Endometrial microvascular endothelial cells (primary cell): ENCODE data around the gene KTN1. TPM values are rescaled to one million over a fixed set of nuclear protein-coding genes. Genes with fewer than 3 reads are reported as not detected.

Experiments used
- in situ Hi-C: cut with HindIII; loops from 2 replicates; pipeline ENCODE4 v1.10.0; 2017; ENCODE audit warnings: low sequenced_read_pairs, low pct_unique_long_range_greater_than_20kb; ENCODE audit errors: inconsistent ontology term
- total RNA-seq: library from RNA; depleted of rRNA; stranded (reverse); fragments of >200 nt; gene quantifications from one replicate; pipeline ENCODE4 v1.2.3, GENCODE V29; 2015; ENCODE audit errors: inconsistent ontology term

Gene KTN1
- total RNA-seq, 1 donor from 2014 or later = 84.7 TPM

DNA sequence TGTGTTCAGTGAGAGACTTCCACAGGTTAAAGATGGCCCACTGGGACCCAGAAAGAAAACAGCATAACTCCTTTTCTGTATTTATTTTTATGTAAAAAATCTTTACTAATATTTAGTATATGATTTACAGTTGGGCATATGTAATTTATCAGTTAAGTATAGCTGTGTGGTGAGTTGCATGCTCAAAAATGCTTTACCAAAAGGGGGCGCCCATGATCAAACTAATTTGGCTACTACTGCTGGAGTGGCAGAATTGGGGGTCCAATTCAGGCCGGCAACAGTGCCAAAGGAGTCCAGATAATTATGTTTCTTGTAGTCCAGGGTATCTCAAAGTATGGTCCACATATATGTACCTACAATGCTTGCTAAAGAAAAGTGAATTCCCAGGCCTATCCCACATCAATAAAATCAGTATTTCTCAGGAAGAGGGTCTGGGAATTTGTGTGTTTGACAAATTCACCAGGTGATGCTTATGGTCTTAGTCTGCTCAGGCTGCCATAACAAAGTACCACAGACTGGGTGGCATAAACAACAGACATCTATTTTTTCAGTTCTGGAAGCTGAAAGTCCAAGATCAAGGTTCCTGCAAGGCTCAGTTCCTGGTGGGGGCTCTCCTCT lies 152.0 kb downstream of the KTN1 start:
- in situ Hi-C loops = loop anchor here (25.0 kb wide), 1 partner anchor 605 kb away; no protein-coding TSS in a partner anchor

DNA sequence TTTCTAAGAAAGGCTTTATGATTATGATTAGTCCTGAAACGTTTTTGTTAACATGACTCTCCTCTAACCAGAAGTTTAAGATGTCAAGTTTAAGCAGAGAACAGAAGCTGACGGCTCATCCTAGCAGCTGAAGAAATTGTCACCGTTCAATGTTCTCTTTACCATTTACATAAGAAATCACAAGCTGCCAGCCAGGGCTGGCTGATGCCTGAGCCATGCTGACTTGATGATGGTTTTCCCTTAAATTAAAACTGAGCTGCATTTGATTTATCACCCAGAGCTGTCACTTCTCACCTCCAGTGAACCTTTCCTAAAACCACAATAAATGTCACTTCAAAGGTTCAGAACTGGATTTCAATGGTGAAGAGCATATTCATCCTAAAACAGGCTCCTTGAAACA lies 153.6 kb downstream of the KTN1 start:
- in situ Hi-C loops = loop anchor here (25.0 kb wide), 1 partner anchor 604 kb away; no protein-coding TSS in a partner anchor

Other genes with a start within 250 kb of the KTN1 start
- gene ATG14, start 168.4 kb upstream of the KTN1 start, total RNA-seq = 7.4 TPM
- gene TBPL2, start 139.6 kb upstream of the KTN1 start, total RNA-seq = not detected